Lung (tissue), 16 donors: ENCODE results near the gene ING1. TPM values are rescaled to one million over a fixed set of nuclear protein-coding genes. Genes with fewer than 3 reads are reported as not detected.

Experiments
- ATAC-seq: fragments of 200-7000 bp; cut with Tn5 transposase; one replicate; pipeline ENCODE4 v1.9.1; 2020; ENCODE audit warnings: moderate number of reproducible peaks; ENCODE audit not compliant: insufficient read depth, low FRiP score
- DNase-seq, 3 donors: peaks; one replicate each; pipeline ENCODE4 v3.0.0-alpha.2; 2013 to 2017
- H3K27ac ChIP-seq, 2 donors: one replicate each; pipeline ENCODE4 v1.5.1; 2013; ENCODE audit warnings: mild to moderate bottlenecking in 2 of 2, moderate library complexity in 2 of 2, control low read depth in 1 of 2, inconsistent platforms in 1 of 2, low read depth in 1 of 2, low read length in 1 of 2
- H3K27me3 ChIP-seq, 3 donors: one replicate each; pipeline ENCODE4 v1.5.1; 2013; ENCODE audit warnings: low read length in 2 of 3; ENCODE audit not compliant: control insufficient read depth in 3 of 3, insufficient read depth in 3 of 3
- H3K36me3 ChIP-seq, 4 donors: one replicate each; pipeline ENCODE4 v1.5.1; 2013; ENCODE audit warnings: low read length in 4 of 4, mild to moderate bottlenecking in 1 of 4, moderate library complexity in 1 of 4; ENCODE audit not compliant: control insufficient read depth in 4 of 4, insufficient read depth in 4 of 4
- H3K4me1 ChIP-seq, 5 donors: one replicate each; pipeline ENCODE4 v1.5.1; 2013; ENCODE audit warnings: low read length in 5 of 5, mild to moderate bottlenecking in 2 of 5, moderate library complexity in 1 of 5; ENCODE audit not compliant: control insufficient read depth in 5 of 5, insufficient read depth in 5 of 5
- H3K4me3 ChIP-seq: one replicate; pipeline ENCODE4 v1.5.1; 2013; ENCODE audit warnings: mild to moderate bottlenecking, control low read depth, moderate library complexity
- H3K9ac ChIP-seq, 2 donors: one replicate each; pipeline ENCODE4 v1.5.1; 2013; ENCODE audit warnings: low read length in 2 of 2, control low read depth in 1 of 2; ENCODE audit not compliant: insufficient read depth in 1 of 2
- H3K9me3 ChIP-seq, 4 donors: one replicate each; pipeline ENCODE4 v1.5.1; 2013; ENCODE audit warnings: low read length in 3 of 4, mild to moderate bottlenecking in 1 of 4, moderate library complexity in 1 of 4; ENCODE audit not compliant: control insufficient read depth in 4 of 4, insufficient read depth in 3 of 4
- WGBS, 2 donors: extraction: QIAGEN DNeasy Blood & Tissue Kit; methylation state at CpG; one replicate each; pipeline ENCODE4 v1.1.7; 2013; 5-methylcytosine and 5-hydroxymethylcytosine counted together
- long read RNA-seq, 5 donors: transcript quantifications; one replicate each; lab custom pipeline, GENCODE V29; 2026
- polyA plus RNA-seq, 2 donors: library from polyadenylated mRNA; stranded (reverse); fragments of 200-250 nt; gene quantifications; one replicate each; pipeline ENCODE4 v1.2.1, GENCODE V29; 2013
- total RNA-seq, 2 donors: library from RNA; depleted of rRNA in 1 of 2; stranded (reverse); fragments of >200 nt in 1 of 2; gene quantifications; one replicate each; pipeline ENCODE4 v1.2.1, GENCODE V29; 2014 to 2021
- TF ChIP-seq, protein P1 (sequence below): IDR thresholded peaks from 2 replicates; pipeline ENCODE4 v1.5.1; 2012; ENCODE audit warnings: mild to moderate bottlenecking; ENCODE audit errors: control extremely low read depth, extremely low read depth
- donor health status: control.
- donor health status: control.
- donor health status: Bipolar disorder and iron deficiency.
- donor health status: healthy.
- donor health status: DM: yes; HTN: yes; CAD: no.

ING1 gene, protein sequence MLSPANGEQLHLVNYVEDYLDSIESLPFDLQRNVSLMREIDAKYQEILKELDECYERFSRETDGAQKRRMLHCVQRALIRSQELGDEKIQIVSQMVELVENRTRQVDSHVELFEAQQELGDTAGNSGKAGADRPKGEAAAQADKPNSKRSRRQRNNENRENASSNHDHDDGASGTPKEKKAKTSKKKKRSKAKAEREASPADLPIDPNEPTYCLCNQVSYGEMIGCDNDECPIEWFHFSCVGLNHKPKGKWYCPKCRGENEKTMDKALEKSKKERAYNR
- total RNA-seq (10 to 100 TPM; 13.7 to 20.4 TPM), polyA plus RNA-seq (10 to 100 TPM in 1 of 2 donors, 1 to 10 TPM in 1; 8.8 to 20.6 TPM)
- long read RNA-seq, donor 1, full-length matches to known transcripts = 17 of 17 reads
- long read RNA-seq, donor 1, partial matches to known transcripts = 0 of 17 reads
- long read RNA-seq, donor 1, other reads (novel, unspliced or antisense) = 0 of 17 reads
- long read RNA-seq, donor 2, full-length matches to known transcripts = 6 of 6 reads
- long read RNA-seq, donor 2, partial matches to known transcripts = 0 of 6 reads
- long read RNA-seq, donor 2, other reads (novel, unspliced or antisense) = 0 of 6 reads
- long read RNA-seq, donor 3, full-length matches to known transcripts = 10 of 10 reads
- long read RNA-seq, donor 3, partial matches to known transcripts = 0 of 10 reads
- long read RNA-seq, donor 3, other reads (novel, unspliced or antisense) = 0 of 10 reads
- long read RNA-seq, donor 4, full-length matches to known transcripts = 5 of 5 reads
- long read RNA-seq, donor 4, partial matches to known transcripts = 0 of 5 reads
- long read RNA-seq, donor 4, other reads (novel, unspliced or antisense) = 0 of 5 reads
- long read RNA-seq, donor 5, full-length matches to known transcripts = 18 of 18 reads
- long read RNA-seq, donor 5, partial matches to known transcripts = 0 of 18 reads
- long read RNA-seq, donor 5, other reads (novel, unspliced or antisense) = 0 of 18 reads

DNA sequence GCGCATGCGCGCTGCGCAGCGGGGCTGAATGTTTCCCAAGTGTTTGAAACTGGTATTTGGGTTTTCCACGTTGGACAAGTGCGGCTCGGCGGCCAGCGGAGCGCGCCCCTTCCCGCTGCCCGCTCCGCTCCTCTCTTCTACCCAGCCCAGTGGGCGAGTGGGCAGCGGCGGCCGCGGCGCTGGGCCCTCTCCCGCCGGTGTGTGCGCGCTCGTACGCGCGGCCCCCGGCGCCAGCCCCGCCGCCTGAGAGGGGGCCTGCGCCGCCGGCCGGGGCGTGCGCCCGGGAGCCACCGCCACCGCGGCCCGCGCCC, at the start of gene ING1:
Gene ING1, plus strand, starts transcription at position 59 of the 311 bp plus-strand sequence. CDS start 450 bp downstream, outside the sequence.
- no peak for ATAC-seq
- DNase-seq = peak in 1 of 3 donors; percentile 11
- peak within 1 kb of the TSS; percentile 96 to 97 for H3K9ac ChIP-seq
- no peaks in the 10 kb centered on the region for H3K27me3 ChIP-seq
- peak within 1 kb of the TSS; percentile 96 to 97 for H3K27ac ChIP-seq
- TF ChIP-seq, protein P1, sequence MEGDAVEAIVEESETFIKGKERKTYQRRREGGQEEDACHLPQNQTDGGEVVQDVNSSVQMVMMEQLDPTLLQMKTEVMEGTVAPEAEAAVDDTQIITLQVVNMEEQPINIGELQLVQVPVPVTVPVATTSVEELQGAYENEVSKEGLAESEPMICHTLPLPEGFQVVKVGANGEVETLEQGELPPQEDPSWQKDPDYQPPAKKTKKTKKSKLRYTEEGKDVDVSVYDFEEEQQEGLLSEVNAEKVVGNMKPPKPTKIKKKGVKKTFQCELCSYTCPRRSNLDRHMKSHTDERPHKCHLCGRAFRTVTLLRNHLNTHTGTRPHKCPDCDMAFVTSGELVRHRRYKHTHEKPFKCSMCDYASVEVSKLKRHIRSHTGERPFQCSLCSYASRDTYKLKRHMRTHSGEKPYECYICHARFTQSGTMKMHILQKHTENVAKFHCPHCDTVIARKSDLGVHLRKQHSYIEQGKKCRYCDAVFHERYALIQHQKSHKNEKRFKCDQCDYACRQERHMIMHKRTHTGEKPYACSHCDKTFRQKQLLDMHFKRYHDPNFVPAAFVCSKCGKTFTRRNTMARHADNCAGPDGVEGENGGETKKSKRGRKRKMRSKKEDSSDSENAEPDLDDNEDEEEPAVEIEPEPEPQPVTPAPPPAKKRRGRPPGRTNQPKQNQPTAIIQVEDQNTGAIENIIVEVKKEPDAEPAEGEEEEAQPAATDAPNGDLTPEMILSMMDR = no peak
- no peaks in the 10 kb centered on the region for H3K9me3 ChIP-seq
- 1% methylated on average over 24 to 45 of the region's 45 CpGs for WGBS, 2 donors
- H3K4me3 ChIP-seq = peak within 1 kb of the TSS; percentile 89
- H3K36me3 ChIP-seq = peaks cover 0 to 2% (median 0%) of the 10 kb centered on the region in 4 donors
- peaks cover 4 to 24% (median 8%) of the 10 kb centered on the region in 5 donors for H3K4me1 ChIP-seq

DNA sequence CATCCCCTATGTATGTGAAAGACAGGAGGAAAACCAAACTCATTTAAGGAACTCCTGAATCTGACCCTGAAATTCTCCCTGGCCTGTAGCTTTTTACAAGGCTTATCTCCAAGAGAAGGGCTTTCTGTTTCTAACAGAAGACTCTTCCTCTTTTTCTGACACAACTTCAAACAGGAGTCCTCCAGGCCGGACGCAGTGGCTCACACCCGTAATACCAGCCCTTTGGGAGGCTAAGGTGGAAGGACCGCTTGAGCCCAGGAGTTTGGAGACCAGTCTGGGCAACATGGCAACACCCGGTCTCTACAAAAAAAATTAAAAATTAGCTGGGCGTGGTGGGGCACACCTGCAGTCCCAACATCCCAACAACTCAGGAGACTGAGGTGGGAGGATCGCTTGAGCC, 49.5 kb upstream of the ING1 start:
- ATAC-seq = no peak
- Histone ChIP-seq H3K9me3 (peaks cover 0 to 10% (median 5%) of the 10 kb centered on the region in 4 donors), H3K4me3 (no peak overlapping the region), H3K27ac (no peak overlapping the region), H3K4me1 (no peaks in the 10 kb centered on the region), H3K27me3 (no peaks in the 10 kb centered on the region), H3K36me3 (peaks cover 20 to 65% (median 36%) of the 10 kb centered on the region in 4 donors), H3K9ac (no peak overlapping the region)
- no peak for DNase-seq
- TF ChIP-seq, protein P1 = no peak
- WGBS, 2 donors = 72 to 85% methylated on average over 7 of the region's 7 CpGs

DNA sequence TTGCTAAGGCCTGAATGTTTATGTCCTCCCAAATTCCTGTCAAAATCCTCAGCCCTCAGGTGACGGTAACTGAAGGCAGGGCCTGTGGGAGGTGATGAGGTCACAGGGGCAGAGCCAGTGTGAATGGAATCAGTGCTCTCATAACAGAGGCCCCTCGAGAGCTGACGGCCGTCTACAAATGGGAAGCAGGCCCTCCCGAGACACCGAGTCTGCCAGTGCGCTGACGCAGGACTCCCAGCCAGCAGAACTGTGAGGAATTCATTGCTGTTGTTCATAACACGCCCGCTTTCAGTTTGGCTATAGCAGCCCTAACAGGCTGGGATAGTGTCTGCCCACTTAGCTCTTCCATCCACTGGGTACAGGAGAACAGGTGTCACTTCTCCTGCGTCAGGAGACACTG, 48.8 kb upstream of the ING1 start:
- peaks cover 0 to 10% (median 3%) of the 10 kb centered on the region in 4 donors for H3K9me3 ChIP-seq
- ATAC-seq (no peak), DNase-seq (no peak)
- no peaks in the 10 kb centered on the region for H3K27me3 ChIP-seq
- whole genome bisulfite sequencing, 2 donors = 91 to 95% methylated on average over 11 of the region's 11 CpGs
- no peak overlapping the region for H3K4me3 ChIP-seq
- no peaks in the 10 kb centered on the region for H3K4me1 ChIP-seq
- TF ChIP-seq, protein P1 = no peak
- H3K27ac ChIP-seq = no peak overlapping the region
- peaks cover 20 to 58% (median 37%) of the 10 kb centered on the region in 4 donors for H3K36me3 ChIP-seq
- H3K9ac ChIP-seq = no peak overlapping the region
